ENCODE results near the gene IL18R1. TPM values are rescaled to one million over a fixed set of nuclear protein-coding genes. Genes with fewer than 3 reads are reported as not detected.

IL18R1 gene
- total RNA-seq, 6 donors from 2014 or later = 9.4 to 46.9 (median 34.8) TPM

DNA sequence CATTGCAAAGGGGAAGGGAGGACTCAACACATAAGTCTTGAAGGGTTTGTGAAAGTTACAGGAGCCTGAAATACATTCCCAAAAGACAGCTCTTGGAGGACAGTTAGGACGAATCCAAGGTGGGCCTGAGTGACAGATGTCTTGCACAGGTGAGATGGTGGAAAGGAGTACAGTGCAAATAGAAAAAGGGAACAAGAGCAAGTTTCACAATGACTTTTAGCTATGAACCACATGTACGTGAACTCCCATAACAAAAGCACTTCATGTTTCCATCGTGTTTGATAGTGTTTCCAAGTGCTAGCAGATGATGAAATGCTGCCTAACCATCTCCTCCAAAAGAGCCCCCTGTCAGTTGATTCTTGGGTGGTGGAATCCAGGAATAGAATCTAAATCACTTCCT, 69.2 kb downstream of the IL18R1 start:
- Histone ChIP-seq H3K27me3 (no peaks in the 10 kb centered on the region), H3K27ac (peak overlapping the region in 3 of 4 donors; percentile 46 to 76 (median 52)), H3K4me3 (no peak overlapping the region), H3K9me3 (no peaks in the 10 kb centered on the region), H3K4me1 (no peaks in the 10 kb centered on the region), H3K36me3 (no peaks in the 10 kb centered on the region)
- WGBS, 2 donors = 49 to 50% methylated on average over 3 of the region's 3 CpGs
- no peak for TF ChIP-seq CTCF (IDR thresholded peaks at IDR 0.05)
- no peak for TF ChIP-seq EP300 (IDR thresholded peaks at IDR 0.05)
- no peak for TF ChIP-seq POLR2A (IDR thresholded peaks at IDR 0.05)
- no peak for TF ChIP-seq POLR2AphosphoS5 (IDR thresholded peaks at IDR 0.05)
- no peak for DNase-seq
- ATAC-seq (ENCODE audit: low FRiP score in 2 of 2) = no peak

- H3K27me3 ChIP-seq = no peaks in the 10 kb centered on the region
- no peak overlapping the region for H3K4me3 ChIP-seq
- H3K9me3 ChIP-seq = no peaks in the 10 kb centered on the region
- no peak for TF ChIP-seq EP300 (IDR thresholded peaks at IDR 0.05)
- TF ChIP-seq CTCF (IDR thresholded peaks at IDR 0.05) = no peak
- TF ChIP-seq POLR2AphosphoS5 (IDR thresholded peaks at IDR 0.05) = no peak
- no peak for TF ChIP-seq POLR2A (IDR thresholded peaks at IDR 0.05)
- H3K27ac ChIP-seq = peak overlapping the region in 2 of 4 donors; percentile 46 to 76
- DNase-seq = no peak
- no peaks in the 10 kb centered on the region for H3K36me3 ChIP-seq
- no peaks in the 10 kb centered on the region for H3K4me1 ChIP-seq
- WGBS, 2 donors = 44 to 49% methylated on average over 5 of the region's 5 CpGs
- ATAC-seq (ENCODE audit: low FRiP score in 2 of 2) = no peak
These were observed 70.0 kb downstream of the IL18R1 start for GRCh38 chr2:102425441-102426132.

DNA sequence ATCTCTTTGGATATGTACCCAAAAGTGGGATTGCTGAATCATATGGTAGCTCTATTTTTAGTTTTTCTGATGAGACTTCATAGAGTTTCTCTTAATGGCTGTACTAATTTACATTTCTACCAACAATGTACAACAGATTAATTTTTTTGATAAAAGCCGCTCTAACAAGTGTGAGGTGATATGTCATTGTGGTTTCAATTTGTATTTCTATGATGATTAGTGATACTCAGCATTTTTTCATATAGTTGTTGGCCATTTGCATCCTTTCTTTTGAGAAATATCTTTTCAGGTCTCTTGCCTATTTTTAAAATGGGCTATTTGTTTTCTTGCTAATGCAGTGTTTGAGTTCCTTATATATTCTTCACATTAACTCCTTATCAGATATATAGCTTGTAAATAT, 71.7 kb downstream of the IL18R1 start:
- 38 to 93% methylated on average over 1 of the region's 1 CpG for WGBS, 2 donors
- no peaks in the 10 kb centered on the region for H3K9me3 ChIP-seq
- H3K27ac ChIP-seq = peak overlapping the region in 2 of 4 donors; percentile 9 to 21
- TF ChIP-seq EP300 (IDR thresholded peaks at IDR 0.05) = no peak
- no peak for TF ChIP-seq POLR2AphosphoS5 (IDR thresholded peaks at IDR 0.05)
- TF ChIP-seq POLR2A (IDR thresholded peaks at IDR 0.05) = no peak
- TF ChIP-seq CTCF (IDR thresholded peaks at IDR 0.05) = no peak
- H3K36me3 ChIP-seq = no peaks in the 10 kb centered on the region
- ATAC-seq (ENCODE audit: low FRiP score in 2 of 2) (no peak), DNase-seq (no peak)
- peak overlapping the region in 1 of 4 donors; percentile 1 for H3K4me3 ChIP-seq
- no peaks in the 10 kb centered on the region for H3K4me1 ChIP-seq
- no peaks in the 10 kb centered on the region for H3K27me3 ChIP-seq

DNA sequence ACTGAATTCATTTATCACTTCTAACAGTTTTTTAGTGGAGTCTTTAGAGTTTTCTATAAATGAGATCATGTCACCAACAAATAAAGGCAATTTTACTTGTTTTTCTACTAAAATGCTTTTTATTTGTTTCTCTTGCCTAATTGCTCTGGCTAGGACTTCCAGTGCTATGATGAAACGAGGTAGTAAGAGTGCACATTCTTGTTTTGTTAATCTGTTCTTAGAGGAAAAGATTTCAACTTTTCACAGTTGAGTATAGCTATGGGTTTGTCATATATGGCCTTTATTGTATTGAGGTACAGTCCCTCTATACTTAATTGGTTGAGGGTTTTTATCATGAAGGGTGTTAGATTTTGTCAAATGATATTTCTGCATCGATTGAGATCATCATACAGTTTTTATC, 73.0 kb downstream of the IL18R1 start:
- 66 to 72% methylated on average over 2 of the region's 2 CpGs for WGBS, 2 donors

More for the DNA sequence above, 73.0 kb downstream of the IL18R1 start:
- TF ChIP-seq EP300 (IDR thresholded peaks at IDR 0.05) = no peak
- no peak for TF ChIP-seq POLR2AphosphoS5 (IDR thresholded peaks at IDR 0.05)
- no peak for TF ChIP-seq CTCF (IDR thresholded peaks at IDR 0.05)
- no peak for TF ChIP-seq POLR2A (IDR thresholded peaks at IDR 0.05)
- no peak for DNase-seq
- no peaks in the 10 kb centered on the region for H3K9me3 ChIP-seq
- no peak for ATAC-seq (ENCODE audit: low FRiP score in 2 of 2)
- H3K4me3 ChIP-seq = no peak overlapping the region
- no peaks in the 10 kb centered on the region for H3K4me1 ChIP-seq
- no peaks in the 10 kb centered on the region for H3K27me3 ChIP-seq
- H3K36me3 ChIP-seq = no peaks in the 10 kb centered on the region
- peak overlapping the region in 1 of 4 donors; percentile 2 for H3K27ac ChIP-seq
